H9 (cell line): ENCODE measurements around the gene EHMT2. TPM values are rescaled to one million over a fixed set of nuclear protein-coding genes. Genes with fewer than 3 reads are reported as not detected.
A peak's percentile ranks its signal among the peaks of the same experiment; 100 is the strongest.
"Not testable (repeated sequence)": the region's sequence is repeated elsewhere in the genome, so short reads cannot be mapped to it uniquely, and the experiment has no call there.

Source experiments
- DNase-seq: peaks from one replicate; pipeline ENCODE4 v3.0.0-alpha.2; 2017
- H2AFZ ChIP-seq: one replicate; pipeline ENCODE4 v1.6.1; 2013; ENCODE audit warnings: mild to moderate bottlenecking, low read length, control low read depth, moderate library complexity
- H2AK5ac ChIP-seq: 2 replicates; pipeline ENCODE4 v1.6.1; 2013; ENCODE audit warnings: low read length, control low read depth, mixed read lengths; ENCODE audit not compliant: insufficient read length
- H2BK120ac ChIP-seq: one replicate; pipeline ENCODE4 v1.6.1; 2013; ENCODE audit warnings: low read depth, mild to moderate bottlenecking, low read length, control low read depth, inconsistent platforms; ENCODE audit not compliant: poor library complexity, severe bottlenecking
- H2BK12ac ChIP-seq: 2 replicates; pipeline ENCODE4 v1.6.1; 2013; ENCODE audit warnings: low read length, control low read depth, mixed read lengths, low read depth; ENCODE audit not compliant: insufficient read length
- H2BK15ac ChIP-seq: 2 replicates; pipeline ENCODE4 v1.6.1; 2013; ENCODE audit warnings: low read depth, low read length, control low read depth
- H2BK20ac ChIP-seq: one replicate; pipeline ENCODE4 v1.6.1; 2013; ENCODE audit warnings: low read depth, mild to moderate bottlenecking, low read length, control low read depth, inconsistent platforms; ENCODE audit not compliant: poor library complexity, severe bottlenecking
- H2BK5ac ChIP-seq: 2 replicates; pipeline ENCODE4 v1.6.1; 2013; ENCODE audit warnings: low read length, control low read depth, mixed read lengths; ENCODE audit not compliant: insufficient read length
- H3K14ac ChIP-seq: 2 replicates; pipeline ENCODE4 v1.6.1; 2013; ENCODE audit warnings: low read length, control low read depth; ENCODE audit not compliant: insufficient read depth
- H3K18ac ChIP-seq: 2 replicates; pipeline ENCODE4 v1.6.1; 2013; ENCODE audit warnings: low read depth, mild to moderate bottlenecking, mixed read lengths, low read length, control low read depth; ENCODE audit not compliant: insufficient read length
- H3K23ac ChIP-seq: 2 replicates; pipeline ENCODE4 v1.6.1; 2013; ENCODE audit warnings: low read length, control low read depth, mixed read lengths, low read depth; ENCODE audit not compliant: insufficient read length
- H3K23me2 ChIP-seq: 2 replicates; pipeline ENCODE4 v1.6.1; 2013; ENCODE audit warnings: low read depth, mild to moderate bottlenecking, mixed read lengths, low read length, control low read depth; ENCODE audit not compliant: insufficient read length, poor library complexity, severe bottlenecking
- H3K27ac ChIP-seq: 2 replicates; pipeline ENCODE4 v1.5.1; 2013; ENCODE audit warnings: low read length, control low read depth, mixed read lengths, low read depth; ENCODE audit not compliant: insufficient read length
- H3K27me3 ChIP-seq: 2 replicates; pipeline ENCODE4 v1.6.1; 2013; ENCODE audit warnings: low read length, control low read depth, inconsistent platforms; ENCODE audit not compliant: insufficient read depth
- H3K4ac ChIP-seq: 2 replicates; pipeline ENCODE4 v1.6.1; 2013; ENCODE audit warnings: low read depth, mild to moderate bottlenecking, control low read depth, inconsistent platforms, low read length, moderate library complexity
- H3K4me1 ChIP-seq: 2 replicates; pipeline ENCODE4 v1.6.1; 2013; ENCODE audit warnings: low read length, control low read depth, inconsistent platforms; ENCODE audit not compliant: insufficient read depth
- H3K4me2 ChIP-seq: 2 replicates; pipeline ENCODE4 v1.6.1; 2013; ENCODE audit warnings: low read length, control low read depth, mixed read lengths; ENCODE audit not compliant: insufficient read length, insufficient read depth
- H3K56ac ChIP-seq: 2 replicates; pipeline ENCODE4 v1.6.1; 2013; ENCODE audit warnings: low read depth, mild to moderate bottlenecking, mixed read lengths, low read length, control low read depth; ENCODE audit not compliant: insufficient read length
- H3K79me1 ChIP-seq: 2 replicates; pipeline ENCODE4 v1.6.1; 2013; ENCODE audit warnings: low read depth, mild to moderate bottlenecking, moderate library complexity, low read length, control low read depth, inconsistent platforms; ENCODE audit not compliant: insufficient read depth, poor library complexity, severe bottlenecking
- H3K79me2 ChIP-seq: 2 replicates; pipeline ENCODE4 v1.6.1; 2013; ENCODE audit warnings: low read length, control low read depth, inconsistent platforms; ENCODE audit not compliant: insufficient read depth
- H3K9ac ChIP-seq: 2 replicates; pipeline ENCODE4 v1.6.1; 2013; ENCODE audit warnings: low read length, control low read depth, mixed read lengths; ENCODE audit not compliant: insufficient read length; ENCODE audit errors: extremely low read depth
- H3K9me3 ChIP-seq: one replicate; pipeline ENCODE4 v1.6.1; 2013; ENCODE audit warnings: low read depth, low read length, inconsistent platforms; ENCODE audit not compliant: control insufficient read depth
- H3T11ph ChIP-seq: one replicate; pipeline ENCODE4 v1.6.1; 2013; ENCODE audit warnings: mild to moderate bottlenecking, low read length, control low read depth, inconsistent platforms
- H4K20me1 ChIP-seq: one replicate; pipeline ENCODE4 v1.6.1; 2013; ENCODE audit not compliant: control insufficient read depth, insufficient read length, insufficient read depth
- H4K5ac ChIP-seq: 2 replicates; pipeline ENCODE4 v1.6.1; 2013; ENCODE audit warnings: low read depth, mild to moderate bottlenecking, mixed read lengths, low read length, control low read depth; ENCODE audit not compliant: insufficient read length
- H4K8ac ChIP-seq: replicated peaks from 2 replicates; pipeline ENCODE4 v1.6.1; 2013; ENCODE audit warnings: low read length, control low read depth, mixed read lengths, low read depth; ENCODE audit not compliant: insufficient read length
- H4K91ac ChIP-seq: 2 replicates; pipeline ENCODE4 v1.6.1; 2013; ENCODE audit warnings: low read depth, mild to moderate bottlenecking, moderate library complexity, mixed read lengths, low read length, control low read depth; ENCODE audit not compliant: insufficient read length
- H3K27ac Mint-ChIP-seq, 3 experiments: 2 replicates in 2 of 3; 3 replicates in 1 of 3; pipeline ENCODE4 v1.8.0; 2020 to 2021; ENCODE audit warnings: mixed read lengths in 3 of 3, mild to moderate bottlenecking in 1 of 3, moderate library complexity in 1 of 3
- H3K27me3 Mint-ChIP-seq: 2 replicates; pipeline ENCODE4 v1.8.0; 2021; ENCODE audit warnings: low read depth, mild to moderate bottlenecking, moderate library complexity, mixed read lengths
- H3K36me3 Mint-ChIP-seq, 3 experiments: 2 replicates in 2 of 3; 3 replicates in 1 of 3; pipeline ENCODE4 v1.8.0; 2020 to 2021; ENCODE audit warnings: low read depth in 3 of 3, mixed read lengths in 3 of 3; ENCODE audit not compliant: insufficient read depth in 1 of 3
- H3K4me1 Mint-ChIP-seq, 2 experiments: 2 replicates each; pipeline ENCODE4 v1.8.0; 2020; ENCODE audit warnings: mixed read lengths in 2 of 2
- H3K4me3 Mint-ChIP-seq, 2 experiments: 2 replicates in 1 of 2; 3 replicates in 1 of 2; pipeline ENCODE4 v1.8.0; 2020 to 2021; ENCODE audit warnings: mild to moderate bottlenecking in 2 of 2, mixed read lengths in 2 of 2, moderate library complexity in 1 of 2
- H3K9me3 Mint-ChIP-seq, 2 experiments: 2 replicates in 1 of 2; 3 replicates in 1 of 2; pipeline ENCODE4 v1.8.0; 2020; ENCODE audit warnings: mild to moderate bottlenecking in 2 of 2, mixed read lengths in 2 of 2, moderate library complexity in 1 of 2
- WGBS: extraction: QIAGEN DNeasy Blood & Tissue Kit; methylation state at CpG from one replicate; pipeline ENCODE4 v1.1.7; 2013; ENCODE audit warnings: missing lambda C conversion rate, low lambda C conversion rate, mixed read lengths; ENCODE audit not compliant: insufficient read length; ENCODE audit errors: extremely low coverage; 5-methylcytosine and 5-hydroxymethylcytosine counted together
- total RNA-seq: library from RNA; stranded (reverse); gene quantifications from 2 replicates; pipeline ENCODE4 v1.2.1, GENCODE V29; 2021

EHMT2 gene
- total RNA-seq, 1 experiment from 2014 or later = 124 TPM

GRCh38 chr6:31851980-31852718 lies 45.3 kb downstream of the EHMT2 start:
- not testable (repeated sequence) for H3K4me1 ChIP-seq

More at GRCh38 chr6:31851980-31852718, 45.3 kb downstream of the EHMT2 start:
- H3K56ac ChIP-seq, H3K14ac ChIP-seq, H3K4me2 ChIP-seq, H3K27me3 Mint-ChIP-seq, H3T11ph ChIP-seq, H3K4me1 Mint-ChIP-seq, H2AK5ac ChIP-seq, H4K20me1 ChIP-seq, H3K4me3 Mint-ChIP-seq, H3K79me2 ChIP-seq, H3K23me2 ChIP-seq, H2BK15ac ChIP-seq, H3K27ac ChIP-seq, H4K91ac ChIP-seq, H2BK120ac ChIP-seq, H2BK5ac ChIP-seq, H2BK12ac ChIP-seq, H3K9ac ChIP-seq, H3K9me3 ChIP-seq, H3K27me3 ChIP-seq, H2BK20ac ChIP-seq, H3K4ac ChIP-seq, H3K79me1 ChIP-seq, H4K5ac ChIP-seq, H3K23ac ChIP-seq, H3K27ac Mint-ChIP-seq, H4K8ac ChIP-seq, H2AFZ ChIP-seq, H3K18ac ChIP-seq: not testable (repeated sequence)
- Mint-ChIP-seq H3K9me3 (peaks cover 11 to 12% of the 10 kb centered on the region in 2 experiments), H3K36me3 (peaks cover 12 to 15% (median 12%) of the 10 kb centered on the region in 3 experiments; a peak in 6 of 7 replicates)
- no CpG with 5 or more reads among the region's 35 CpGs for WGBS
- peak; percentile 65 for DNase-seq
